ENCODE measurements around the gene SPDYE16. TPM values are rescaled to one million over a fixed set of nuclear protein-coding genes. Genes with fewer than 3 reads are reported as not detected.
"Not testable (repeated sequence)": the region's sequence is repeated elsewhere in the genome, so short reads cannot be mapped to it uniquely, and the experiment has no call there.

SPDYE16 gene
- total RNA-seq, 1 experiment from 2014 or later: 0.13 TPM

DNA sequence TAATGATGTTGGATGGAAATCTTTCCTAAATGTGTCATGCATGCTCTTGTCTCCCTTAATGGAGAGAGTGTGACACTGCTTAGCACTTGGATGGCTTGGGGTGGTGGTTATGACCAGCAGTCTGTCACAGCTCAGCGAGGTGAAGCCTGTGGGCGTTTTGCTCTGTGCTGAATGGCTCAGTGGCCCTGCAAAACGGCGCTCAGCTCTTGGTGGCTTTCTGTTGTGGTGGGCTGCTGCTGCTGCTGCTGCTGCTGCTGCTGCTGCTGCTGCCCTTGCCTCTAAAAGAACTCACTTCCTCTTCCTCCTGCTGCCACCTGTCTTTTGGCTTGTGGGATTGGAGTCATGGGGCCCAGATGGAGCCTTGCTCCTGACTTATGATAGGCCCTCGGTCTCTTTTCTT, 56.5 kb downstream of the SPDYE16 start:
- POLR2A ChIA-PET (ENCODE audit: low non-redundant PET); H3K9me3 ChIP-seq (ENCODE audit: low read depth, low read length, poor library complexity, severe bottlenecking); intact Hi-C loops (cut with micrococcal nuclease; ENCODE audit: unreplicated experiment); H3K36me3 ChIP-seq (ENCODE audit: insufficient read depth, low read length, poor library complexity, severe bottlenecking); H3K27ac ChIP-seq (ENCODE audit: low read depth, low read length, poor library complexity, severe bottlenecking); H3K4me1 ChIP-seq (ENCODE audit: insufficient read depth, low read length, poor library complexity, severe bottlenecking); H3K4me3 ChIP-seq (ENCODE audit: low read depth, low read length, poor library complexity, severe bottlenecking); BruUV-seq (replicated peaks); H3K27me3 ChIP-seq (replicated peaks; ENCODE audit: insufficient read depth, low read depth, low read length, poor library complexity); DNase-seq (ENCODE audit: low spot score); CTCF ChIA-PET: not testable (repeated sequence)

DNA sequence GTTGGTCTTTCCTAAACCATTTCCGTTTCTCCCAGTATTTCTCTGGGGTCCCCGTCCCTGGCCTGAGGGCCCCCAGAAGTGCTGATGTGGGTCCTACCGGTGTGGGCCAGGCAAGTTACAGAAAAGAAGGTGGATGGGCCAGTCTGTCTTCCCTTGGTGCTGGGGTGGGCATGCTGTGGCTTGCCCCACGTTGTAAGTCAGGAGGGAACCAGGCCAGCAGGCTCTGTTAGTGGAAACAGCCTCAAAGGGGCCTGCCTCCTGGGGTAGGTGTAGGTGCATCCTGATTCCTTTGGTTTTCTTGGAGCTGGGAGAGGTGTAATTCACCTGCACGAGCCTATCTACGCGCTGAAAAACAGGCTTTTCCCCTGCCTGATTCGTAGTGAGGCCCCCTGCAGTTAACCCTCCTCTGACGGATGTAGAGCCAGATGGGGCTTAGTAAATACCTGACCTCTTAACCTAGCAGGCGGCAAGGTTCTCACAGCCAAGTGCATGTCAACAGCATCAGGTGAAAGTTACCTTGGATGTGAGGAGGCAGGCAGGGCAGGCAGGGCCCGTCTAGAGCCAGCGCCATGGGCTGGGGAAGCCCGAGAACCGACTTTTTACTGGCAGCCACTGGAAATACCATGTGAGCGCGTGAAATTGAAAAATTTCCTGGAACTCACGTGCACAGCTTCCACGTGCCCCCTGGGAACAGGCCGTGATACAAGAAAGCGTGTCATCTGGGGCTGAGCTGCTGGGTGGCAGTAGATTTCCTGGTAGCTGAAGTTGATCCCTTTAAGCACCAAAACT, 57.1 kb downstream of the SPDYE16 start:
- H3K4me3 ChIP-seq (ENCODE audit: low read depth, low read length, poor library complexity, severe bottlenecking); H3K36me3 ChIP-seq (ENCODE audit: insufficient read depth, low read length, poor library complexity, severe bottlenecking); CTCF ChIA-PET; DNase-seq (ENCODE audit: low spot score); H3K9me3 ChIP-seq (ENCODE audit: low read depth, low read length, poor library complexity, severe bottlenecking); intact Hi-C loops (cut with micrococcal nuclease; ENCODE audit: unreplicated experiment); H3K27ac ChIP-seq (ENCODE audit: low read depth, low read length, poor library complexity, severe bottlenecking); H3K4me1 ChIP-seq (ENCODE audit: insufficient read depth, low read length, poor library complexity, severe bottlenecking); POLR2A ChIA-PET (ENCODE audit: low non-redundant PET); BruUV-seq (replicated peaks); H3K27me3 ChIP-seq (replicated peaks; ENCODE audit: insufficient read depth, low read depth, low read length, poor library complexity): not testable (repeated sequence)

DNA sequence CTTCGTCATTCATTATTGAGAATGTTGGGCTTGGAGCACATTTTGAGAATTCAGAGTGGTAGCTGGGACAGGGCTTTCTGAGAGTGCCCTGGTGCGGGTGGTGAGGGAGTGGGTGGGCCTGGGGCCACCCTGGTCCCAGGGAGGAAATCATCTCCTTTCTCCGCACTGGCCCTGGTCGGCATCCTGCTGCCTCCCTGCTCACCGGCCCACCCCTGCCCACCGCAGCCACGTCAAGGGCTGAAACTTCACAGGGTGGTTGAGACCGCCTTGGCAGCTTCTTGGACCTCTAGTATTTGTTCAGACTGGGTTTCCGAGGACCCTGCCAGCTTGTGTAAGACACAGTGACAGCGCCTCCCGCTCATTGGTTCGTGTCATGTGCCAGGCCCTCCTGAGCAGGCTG, 58.6 kb downstream of the SPDYE16 start:
- H3K4me3 ChIP-seq (ENCODE audit: low read depth, low read length, poor library complexity, severe bottlenecking); H3K36me3 ChIP-seq (ENCODE audit: insufficient read depth, low read length, poor library complexity, severe bottlenecking); BruUV-seq (replicated peaks); H3K27me3 ChIP-seq (replicated peaks; ENCODE audit: insufficient read depth, low read depth, low read length, poor library complexity); DNase-seq (ENCODE audit: low spot score); H3K4me1 ChIP-seq (ENCODE audit: insufficient read depth, low read length, poor library complexity, severe bottlenecking); POLR2A ChIA-PET (ENCODE audit: low non-redundant PET); H3K9me3 ChIP-seq (ENCODE audit: low read depth, low read length, poor library complexity, severe bottlenecking); CTCF ChIA-PET; intact Hi-C loops (cut with micrococcal nuclease; ENCODE audit: unreplicated experiment); H3K27ac ChIP-seq (ENCODE audit: low read depth, low read length, poor library complexity, severe bottlenecking): not testable (repeated sequence)

GRCh38 chr7:76483081-76483480, 60.0 kb downstream of the SPDYE16 start:
- CTCF ChIA-PET; intact Hi-C loops (cut with micrococcal nuclease; ENCODE audit: unreplicated experiment); H3K9me3 ChIP-seq (ENCODE audit: low read depth, low read length, poor library complexity, severe bottlenecking); H3K27ac ChIP-seq (ENCODE audit: low read depth, low read length, poor library complexity, severe bottlenecking); BruUV-seq (replicated peaks); H3K36me3 ChIP-seq (ENCODE audit: insufficient read depth, low read length, poor library complexity, severe bottlenecking); H3K27me3 ChIP-seq (replicated peaks; ENCODE audit: insufficient read depth, low read depth, low read length, poor library complexity); DNase-seq (ENCODE audit: low spot score); H3K4me3 ChIP-seq (ENCODE audit: low read depth, low read length, poor library complexity, severe bottlenecking); H3K4me1 ChIP-seq (ENCODE audit: insufficient read depth, low read length, poor library complexity, severe bottlenecking); POLR2A ChIA-PET (ENCODE audit: low non-redundant PET): not testable (repeated sequence)

DNA sequence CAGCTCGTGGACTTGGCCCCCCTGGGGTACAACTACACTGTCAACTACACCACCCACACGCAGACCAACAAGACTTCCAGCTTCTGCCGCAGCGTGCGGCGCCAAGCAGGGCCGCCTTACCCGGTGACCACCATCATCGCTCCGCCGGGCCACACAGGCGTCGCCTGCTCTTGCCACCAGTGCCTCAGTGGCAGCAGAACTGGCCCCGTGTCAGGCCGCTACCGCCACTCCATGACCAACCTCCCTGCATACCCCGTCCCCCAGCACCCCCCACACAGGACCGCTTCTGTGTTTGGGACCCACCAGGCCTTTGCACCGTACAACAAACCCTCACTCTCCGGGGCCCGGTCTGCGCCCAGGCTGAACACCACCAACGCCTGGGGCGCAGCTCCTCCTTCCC, 60.4 kb downstream of the SPDYE16 start:
- BruUV-seq (replicated peaks); H3K27ac ChIP-seq (ENCODE audit: low read depth, low read length, poor library complexity, severe bottlenecking); POLR2A ChIA-PET (ENCODE audit: low non-redundant PET); H3K4me1 ChIP-seq (ENCODE audit: insufficient read depth, low read length, poor library complexity, severe bottlenecking); H3K4me3 ChIP-seq (ENCODE audit: low read depth, low read length, poor library complexity, severe bottlenecking); CTCF ChIA-PET; H3K36me3 ChIP-seq (ENCODE audit: insufficient read depth, low read length, poor library complexity, severe bottlenecking); intact Hi-C loops (cut with micrococcal nuclease; ENCODE audit: unreplicated experiment); H3K9me3 ChIP-seq (ENCODE audit: low read depth, low read length, poor library complexity, severe bottlenecking); H3K27me3 ChIP-seq (replicated peaks; ENCODE audit: insufficient read depth, low read depth, low read length, poor library complexity); DNase-seq (ENCODE audit: low spot score): not testable (repeated sequence)

Other genes with a start within 250 kb of the SPDYE16 start
- 354 and 375 TPM in 2 replicates for gene HSPB1, start 240.6 kb downstream of the SPDYE16 start, total RNA-seq (2021)
- gene YWHAG, start 184.3 kb downstream of the SPDYE16 start, total RNA-seq (2021): 222 and 249 TPM in 2 replicates
- gene SSC4D, start 133.6 kb downstream of the SPDYE16 start, total RNA-seq (2021): 1.2 and 1.8 TPM in 2 replicates
- 9.4 and 9.8 TPM in 2 replicates for gene ZP3, start 118.3 kb downstream of the SPDYE16 start, total RNA-seq (2021)
- gene DTX2, start 81.6 kb downstream of the SPDYE16 start, total RNA-seq (2021): 33.8 and 41.9 TPM in 2 replicates
- 1.4 TPM in 1 of 2 replicates, not detected in the other for gene UPK3B, start 32.7 kb downstream of the SPDYE16 start, total RNA-seq (2021)
- gene POMZP3, start 84.0 kb upstream of the SPDYE16 start, total RNA-seq (2021): 30.6 and 32.2 TPM in 2 replicates